K562 (cell line): Measurements from ENCODE around the gene SERPING1. TPM values are rescaled to one million over a fixed set of nuclear protein-coding genes. Genes with fewer than 3 reads are reported as not detected.
A peak's percentile ranks its signal among the peaks of the same experiment; 100 is the strongest.

Experiments
- BMI1 ChIP-seq: fragments of 150-350 bp; IDR thresholded peaks from 2 replicates; pipeline ENCODE4 v1.6.1; 2014; ENCODE audit warnings: low read length
- CHD7 ChIP-seq: fragments of 200-600 bp; sonication (generic); IDR thresholded peaks from one replicate; pipeline ENCODE4 v1.6.1; 2012; ENCODE audit warnings: mild to moderate bottlenecking, low read depth, low read length, inconsistent platforms
- EWSR1 ChIP-seq: fragments of 450-650 bp; IDR thresholded peaks from 2 replicates; pipeline ENCODE4 v1.6.1; 2018; ENCODE audit warnings: borderline replicate concordance, mild to moderate bottlenecking, low read depth, moderate library complexity; ENCODE audit not compliant: partially characterized antibody
- FOXA3 ChIP-seq, 2 experiments: fragments of 450-650 bp in 1 of 2; sonication (generic) in 1 of 2; formaldehyde crosslinking; IDR thresholded peaks in 1 of 2; conservative IDR thresholded peaks in 1 of 2; 2 replicates each; pipeline versions ENCODE4 v1.4.0 to v1.8.0; 2020 to 2022; ENCODE audit warnings: mild to moderate bottlenecking in 2 of 2, missing genetic modification reagents in 1 of 2
- FOXJ3 ChIP-seq: sonication (generic); formaldehyde crosslinking; IDR thresholded peaks from 2 replicates; pipeline ENCODE4 v1.4.0; 2020; ENCODE audit warnings: mild to moderate bottlenecking, missing genetic modification reagents
- GTF2E2 ChIP-seq: fragments of 200-800 bp; sonication (Bioruptor generic); IDR thresholded peaks from 2 replicates; pipeline ENCODE4 v1.6.1; 2016; ENCODE audit warnings: missing genetic modification characterization, missing compliant biosample characterization
- MLLT1 ChIP-seq, 2 experiments: fragments of 450-650 bp; IDR thresholded peaks; 2 replicates each; pipeline ENCODE4 v1.6.1; 2016
- NFRKB ChIP-seq: fragments of 450-650 bp; IDR thresholded peaks from 2 replicates; pipeline ENCODE4 v1.6.1; 2016; ENCODE audit warnings: low read depth
- THRB ChIP-seq: fragments of 450-650 bp; formaldehyde crosslinking; conservative IDR thresholded peaks from 2 replicates; pipeline ENCODE4 v1.4.0; 2022; ENCODE audit warnings: mild to moderate bottlenecking, missing genetic modification characterization
- YY1 ChIP-seq, 3 experiments: IDR thresholded peaks; 2 replicates each; pipeline ENCODE4 v1.6.1; 2011; ENCODE audit warnings: low read length in 2 of 3, mild to moderate bottlenecking in 2 of 3, moderate library complexity in 2 of 3, borderline replicate concordance in 1 of 3, control low read depth in 1 of 3, low read depth in 1 of 3; ENCODE audit not compliant: insufficient read depth in 3 of 3, insufficient replicate concordance in 2 of 3, control insufficient read depth in 1 of 3, insufficient read length in 1 of 3; ENCODE audit errors: extremely low read depth in 1 of 3
- polyA plus RNA-seq, 8 experiments: library from polyadenylated mRNA; depleted of rRNA in 4 of 8; stranded (reverse) in 5 of 8; unstranded in 3 of 8; fragments of >200 nt; fragmentation: Nextera tagmentation in 2 of 8; fragmentation: Illumina TruSeq in 1 of 8; extraction: Ambion mirVana in 2 of 8; extraction: Trizol in 1 of 8; gene quantifications; 2 replicates each; pipeline versions ENCODE4 v1.2.1 to v1.2.3, GENCODE V29; 2011 to 2014; ENCODE audit warnings: inconsistent platforms in 1 of 8, missing spikeins in 1 of 8
- total RNA-seq, 7 experiments: library from RNA; depleted of rRNA in 6 of 7; stranded (reverse); fragments of >200 nt in 6 of 7; fragmentation: Illumina TruSeq in 2 of 7; extraction: Trizol in 2 of 7; gene quantifications; 2 replicates each; pipeline versions ENCODE4 v1.2.1 to v1.2.3, GENCODE V29; 2011 to 2021; ENCODE audit warnings: low replicate concordance in 1 of 7

The SERPING1 gene
- total and polyA plus RNA-seq, 9 of the 15 experiments (the other 6 are each of a cell fraction or from before 2014, with no cell fraction given) = 0.10 to 1.00 (median 0.21) TPM; not detected in 2

- TF ChIP-seq CHD7 (no peak), GTF2E2 (peak; percentile 46; the same call in 1 of the 2 replicates), EWSR1 (no peak), YY1 (IDR thresholded peaks at IDR 0.05; ENCODE audit: borderline replicate concordance in 1 of 3, control insufficient read depth in 1 of 3, extremely low read depth in 1 of 3, insufficient read depth in 3 of 3, insufficient read length in 1 of 3, insufficient replicate concordance in 2 of 3, low read depth in 1 of 3, low read length in 2 of 3) (peak in 1 of 3 experiments; percentile 54), FOXJ3 (CRISPR knock-in tag) (no peak), FOXA3 (CRISPR knock-in tag; conservative IDR thresholded peaks at IDR 0.05 in 1 of 2, IDR thresholded peaks at IDR 0.05 in 1 of 2) (peak in 1 of 2 experiments; percentile 75; a peak in 1 of 4 replicates), MLLT1 (IDR thresholded peaks at IDR 0.05) (no peak), NFRKB (no peak), THRB (CRISPR knock-in tag) (no peak), BMI1 (no peak)
These were observed 59.9 kb downstream of the SERPING1 start, which contains the start of gene CLP1 (continued) for GRCh38 chr11:57657194-57658022.
